Urinary bladder (tissue), 4 donors: ENCODE data around the gene TBX5. TPM values are rescaled to one million over a fixed set of nuclear protein-coding genes. Genes with fewer than 3 reads are reported as not detected.

Source experiments
- DNase-seq: peaks from one replicate; pipeline ENCODE4 v3.0.0-alpha.2; 2015; ENCODE audit errors: extremely low spot score
- H3K27ac ChIP-seq: one replicate; pipeline ENCODE4 v1.5.1; 2013; ENCODE audit warnings: low read depth, mild to moderate bottlenecking, moderate library complexity
- H3K36me3 ChIP-seq: one replicate; pipeline ENCODE4 v1.6.1; 2013; ENCODE audit warnings: mild to moderate bottlenecking, moderate library complexity; ENCODE audit not compliant: insufficient read depth
- H3K4me1 ChIP-seq: one replicate; pipeline ENCODE4 v1.6.1; 2013; ENCODE audit warnings: mild to moderate bottlenecking, moderate library complexity; ENCODE audit not compliant: insufficient read depth
- H3K4me3 ChIP-seq: one replicate; pipeline ENCODE4 v1.5.1; 2013; ENCODE audit warnings: low read depth, low read length
- WGBS: extraction: QIAGEN DNeasy Blood & Tissue Kit; methylation state at CpG from one replicate; pipeline ENCODE4 v1.1.7; 2013; 5-methylcytosine and 5-hydroxymethylcytosine counted together
- polyA plus RNA-seq: library from polyadenylated mRNA; stranded (reverse); fragments of 200-250 nt; gene quantifications from one replicate; pipeline ENCODE4 v1.2.3, GENCODE V29; 2013
- total RNA-seq: library from RNA; depleted of rRNA; stranded (reverse); fragments of >200 nt; gene quantifications from one replicate; pipeline ENCODE4 v1.2.3, GENCODE V29; 2014
- donor health status: healthy with polysubstance abuse.
- donor health status: healthy.

TBX5 gene
- total and polyA plus RNA-seq, 2 donors: 6.2 to 12.9 TPM

- Histone ChIP-seq H3K4me3 (no peak overlapping the region), H3K27ac (no peak overlapping the region), H3K36me3 (no peaks in the 10 kb centered on the region), H3K4me1 (no peaks in the 10 kb centered on the region)
- 86% methylated on average over 2 of the region's 2 CpGs for WGBS
- DNase-seq: no peak
Observed at GRCh38 chr12:114328292-114328691, 77.7 kb downstream of the TBX5 start.

- no peak overlapping the region for H3K4me3 ChIP-seq
- no peak overlapping the region for H3K27ac ChIP-seq
- no peak for DNase-seq
- H3K36me3 ChIP-seq: no peaks in the 10 kb centered on the region
- H3K4me1 ChIP-seq: no peaks in the 10 kb centered on the region
Observed at GRCh38 chr12:114327765-114328164, 78.2 kb downstream of the TBX5 start.

GRCh38 chr12:114321524-114321923, 84.4 kb downstream of the TBX5 start:
- DNase-seq: no peak
- Histone ChIP-seq H3K4me1 (no peaks in the 10 kb centered on the region), H3K36me3 (no peaks in the 10 kb centered on the region), H3K27ac (no peak overlapping the region), H3K4me3 (no peak overlapping the region)
- WGBS: 83% methylated on average over 1 of the region's 1 CpG

GRCh38 chr12:114320968-114321367, 85.0 kb downstream of the TBX5 start:
- Histone ChIP-seq H3K36me3 (no peaks in the 10 kb centered on the region), H3K27ac (no peak overlapping the region), H3K4me3 (no peak overlapping the region), H3K4me1 (no peaks in the 10 kb centered on the region)
- no peak for DNase-seq
- 73% methylated on average over 8 of the region's 8 CpGs for WGBS

- WGBS: 75% methylated on average over 9 of the region's 9 CpGs
- Histone ChIP-seq H3K4me3 (no peak overlapping the region), H3K4me1 (no peaks in the 10 kb centered on the region), H3K36me3 (no peaks in the 10 kb centered on the region), H3K27ac (no peak overlapping the region)
- no peak for DNase-seq
Observed at GRCh38 chr12:114320101-114320500, 85.8 kb downstream of the TBX5 start.

GRCh38 chr12:114319422-114319821, 86.5 kb downstream of the TBX5 start:
- whole genome bisulfite sequencing: 60% methylated on average over 11 of the region's 11 CpGs
- DNase-seq: no peak
- no peak overlapping the region for H3K27ac ChIP-seq
- no peaks in the 10 kb centered on the region for H3K36me3 ChIP-seq
- no peaks in the 10 kb centered on the region for H3K4me1 ChIP-seq
- H3K4me3 ChIP-seq: no peak overlapping the region

GRCh38 chr12:114318984-114319383, 87.0 kb downstream of the TBX5 start:
- H3K4me1 ChIP-seq: no peaks in the 10 kb centered on the region
- DNase-seq: no peak
- no peak overlapping the region for H3K4me3 ChIP-seq
- WGBS: 79% methylated on average over 2 of the region's 2 CpGs
- H3K36me3 ChIP-seq: no peaks in the 10 kb centered on the region
- no peak overlapping the region for H3K27ac ChIP-seq

- no peaks in the 10 kb centered on the region for H3K4me1 ChIP-seq
- DNase-seq: no peak
- no peaks in the 10 kb centered on the region for H3K36me3 ChIP-seq
- H3K27ac ChIP-seq: no peak overlapping the region
- 55% methylated on average over 5 of the region's 5 CpGs for WGBS
- H3K4me3 ChIP-seq: no peak overlapping the region
Observed at GRCh38 chr12:114316076-114316475, 89.9 kb downstream of the TBX5 start.

GRCh38 chr12:114314974-114315720, 90.8 kb downstream of the TBX5 start:
- H3K36me3 ChIP-seq: no peaks in the 10 kb centered on the region
- H3K4me3 ChIP-seq: no peak overlapping the region
- WGBS: 93% methylated on average over 16 of the region's 16 CpGs
- DNase-seq: no peak
- no peak overlapping the region for H3K27ac ChIP-seq
- no peaks in the 10 kb centered on the region for H3K4me1 ChIP-seq

- no peak overlapping the region for H3K27ac ChIP-seq
- H3K4me1 ChIP-seq: no peaks in the 10 kb centered on the region
- 87% methylated on average over 7 of the region's 7 CpGs for WGBS
- H3K36me3 ChIP-seq: no peaks in the 10 kb centered on the region
- no peak for DNase-seq
- H3K4me3 ChIP-seq: no peak overlapping the region
Observed at GRCh38 chr12:114314403-114314802, 91.5 kb downstream of the TBX5 start.

- WGBS: 90% methylated on average over 2 of the region's 2 CpGs
- H3K4me1 ChIP-seq: no peaks in the 10 kb centered on the region
- no peak for DNase-seq
- no peak overlapping the region for H3K27ac ChIP-seq
- H3K36me3 ChIP-seq: no peaks in the 10 kb centered on the region
- no peak overlapping the region for H3K4me3 ChIP-seq
Observed at GRCh38 chr12:114313910-114314309, 92.0 kb downstream of the TBX5 start.

GRCh38 chr12:114311974-114312373, 94.0 kb downstream of the TBX5 start:
- no peaks in the 10 kb centered on the region for H3K4me1 ChIP-seq
- WGBS: 63% methylated on average over 4 of the region's 4 CpGs
- no peak overlapping the region for H3K4me3 ChIP-seq
- no peaks in the 10 kb centered on the region for H3K36me3 ChIP-seq
- peak; percentile 15 for DNase-seq
- no peak overlapping the region for H3K27ac ChIP-seq

GRCh38 chr12:114306646-114307045, 99.3 kb downstream of the TBX5 start:
- H3K36me3 ChIP-seq: no peaks in the 10 kb centered on the region
- 57% methylated on average over 1 of the region's 1 CpG for WGBS
- no peak overlapping the region for H3K4me3 ChIP-seq
- no peak overlapping the region for H3K27ac ChIP-seq
- no peaks in the 10 kb centered on the region for H3K4me1 ChIP-seq
- no peak for DNase-seq

- Histone ChIP-seq H3K36me3 (no peaks in the 10 kb centered on the region), H3K4me3 (no peak overlapping the region), H3K27ac (no peak overlapping the region), H3K4me1 (no peaks in the 10 kb centered on the region)
- DNase-seq: no peak
Observed at GRCh38 chr12:114305446-114305845, 100.5 kb downstream of the TBX5 start.
